ENCODE measurements around the gene CNBD2.

- TF ChIP-seq CTCF (IDR thresholded peaks at IDR 0.05) (peak; percentile 96 to 100 (median 98)), EP300 (IDR thresholded peaks at IDR 0.05) (peak; percentile 90 to 93), POLR2A (IDR thresholded peaks at IDR 0.05) (peak; percentile 70 to 72)
Observed at GRCh38 chr20:35954200-35954906, 14.0 kb upstream of the CNBD2 start, which contains the start of gene SCAND1.
